ENCODE results near the gene STXBP4.

Gene STXBP4

DNA sequence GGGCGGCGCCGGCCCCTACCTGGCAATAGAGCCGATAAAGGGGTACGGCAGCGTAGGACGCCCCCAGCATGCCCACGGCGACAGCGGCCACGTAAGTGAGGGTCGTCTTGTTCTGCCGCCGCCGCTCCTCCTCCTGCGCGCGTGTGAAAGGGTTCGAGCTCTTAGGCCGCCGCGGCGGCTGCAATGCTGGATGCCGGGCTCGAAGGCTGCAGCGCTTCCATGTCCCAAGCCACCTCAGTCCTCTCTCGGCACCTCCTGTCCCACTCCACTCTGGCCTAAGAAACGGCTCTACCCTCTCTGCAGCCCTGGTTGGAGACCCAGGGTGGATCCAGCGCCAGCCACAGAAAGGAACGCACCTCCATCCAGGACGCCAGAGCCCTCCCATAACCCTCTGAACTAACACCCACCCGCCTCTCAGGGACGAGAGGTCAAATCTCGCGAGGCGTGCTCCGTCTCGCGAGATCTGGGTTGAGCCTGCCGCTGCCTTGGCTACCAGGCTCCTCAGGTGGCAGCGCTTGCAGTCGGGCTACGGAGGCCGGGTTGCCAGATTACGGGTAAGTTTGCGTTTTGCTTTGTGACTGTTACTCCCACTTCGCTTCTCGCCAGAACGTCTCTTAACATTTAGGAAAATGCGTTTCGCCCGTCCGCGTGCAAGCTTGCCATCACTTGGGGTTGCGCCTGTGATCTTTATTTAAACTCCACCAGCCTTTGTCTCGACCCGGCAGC, at the start of gene STXBP4, which contains the start of gene COX11:
Gene STXBP4 (plus strand): TSS at position 504 of the 726 bp plus-strand sequence. CDS start 17,455 bp downstream, outside the sequence.
Gene COX11 (minus strand): TSS at position 393 of the 726 bp plus-strand sequence. CDS start 8 bp downstream, at position 385.
- in situ Hi-C loops (cut with MboI; ENCODE audit: low sequenced_read_pairs), result no loop called here

- in situ Hi-C loops (cut with MboI; ENCODE audit: low sequenced_read_pairs), result no loop called here
Measured at GRCh38 chr17:54919425-54919824, 49.1 kb upstream of the STXBP4 start.

DNA sequence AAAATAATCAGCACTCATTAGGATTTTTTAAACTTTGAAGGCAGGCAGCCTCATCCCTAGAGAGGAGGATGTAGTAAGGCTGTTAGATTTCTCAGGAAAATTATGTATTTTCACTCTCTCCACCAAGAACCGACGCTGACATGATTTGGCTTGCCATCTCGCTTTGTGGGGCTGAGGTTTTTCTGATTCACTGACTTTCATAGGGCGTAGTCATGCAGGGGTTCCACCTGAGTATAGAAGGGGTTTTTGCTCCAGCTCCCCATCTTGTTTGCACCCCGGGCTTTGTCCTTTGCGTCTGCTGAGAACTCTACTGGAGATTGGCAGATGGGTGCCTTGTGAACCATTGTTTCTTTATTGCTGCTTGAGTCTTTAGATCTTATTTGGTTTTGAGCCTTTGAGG, 47.7 kb upstream of the STXBP4 start:
- in situ Hi-C loops (cut with MboI; ENCODE audit: low sequenced_read_pairs), result no loop called here

DNA sequence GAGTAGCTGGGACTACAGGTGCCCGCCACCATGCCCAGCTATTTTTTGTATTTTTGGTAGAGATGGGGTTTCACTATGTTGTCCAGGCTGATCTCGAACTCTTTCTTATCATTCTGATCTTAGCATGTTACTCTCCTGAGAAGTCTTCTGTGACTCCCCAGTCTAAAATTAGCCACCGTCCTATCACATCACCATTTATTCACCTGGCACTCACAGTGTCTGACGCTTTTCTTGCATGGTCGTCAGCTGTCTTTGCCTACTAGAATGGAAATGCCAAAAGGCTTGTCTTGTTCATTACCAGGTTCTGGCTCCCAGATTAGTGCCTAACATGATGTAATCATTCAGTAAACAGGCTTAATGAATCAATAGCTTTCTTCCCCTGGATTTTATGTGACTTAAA, 44.2 kb upstream of the STXBP4 start:
- in situ Hi-C loops (cut with MboI; ENCODE audit: low sequenced_read_pairs), result no loop called here

- in situ Hi-C loops (cut with MboI; ENCODE audit: low sequenced_read_pairs), result no loop called here
Measured at GRCh38 chr17:54927525-54927924, 41.0 kb upstream of the STXBP4 start.

GRCh38 chr17:54932711-54933110, 35.9 kb upstream of the STXBP4 start:
- in situ Hi-C loops (cut with MboI; ENCODE audit: low sequenced_read_pairs), result no loop called here

DNA sequence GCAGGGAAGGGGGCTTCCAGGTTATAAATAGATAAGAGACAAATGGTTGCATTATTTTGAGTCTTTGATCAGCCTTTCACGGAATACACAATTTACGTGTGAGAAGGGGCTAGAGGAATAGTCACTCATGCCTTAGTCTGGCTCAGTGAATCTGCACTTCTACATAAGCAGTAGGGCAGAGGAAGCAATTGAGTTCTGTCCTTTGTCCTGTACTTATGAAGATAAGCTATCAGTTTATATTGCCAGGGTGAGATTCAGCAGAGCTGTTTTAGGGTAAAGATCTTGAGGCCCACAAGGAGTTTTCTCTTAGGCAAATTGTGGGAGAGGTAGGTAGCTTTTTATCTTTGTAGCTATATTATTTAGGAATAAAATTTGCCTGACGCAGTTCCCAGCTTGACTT, 34.6 kb upstream of the STXBP4 start:
- in situ Hi-C loops (cut with MboI; ENCODE audit: low sequenced_read_pairs), result no loop called here

DNA sequence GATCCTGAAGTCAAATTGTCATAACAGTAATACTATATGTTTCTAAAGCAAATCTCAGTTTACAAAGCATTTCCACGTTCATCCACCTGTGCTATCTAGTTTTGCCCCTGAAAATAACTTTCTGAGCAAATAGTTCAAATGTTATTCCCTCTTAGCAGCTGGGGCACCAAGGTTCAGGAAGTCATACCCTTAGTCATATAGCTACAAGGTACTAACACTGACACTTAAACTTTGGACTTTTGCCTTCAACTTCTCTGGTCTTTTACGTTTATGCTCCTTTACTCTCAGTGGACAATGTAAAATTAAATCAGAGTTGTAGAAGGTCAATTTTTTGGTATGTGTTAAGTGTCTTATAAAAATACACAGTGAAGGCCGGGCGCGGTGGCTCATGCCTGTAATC, 33.1 kb upstream of the STXBP4 start:
- in situ Hi-C loops (cut with MboI; ENCODE audit: low sequenced_read_pairs), result no loop called here

DNA sequence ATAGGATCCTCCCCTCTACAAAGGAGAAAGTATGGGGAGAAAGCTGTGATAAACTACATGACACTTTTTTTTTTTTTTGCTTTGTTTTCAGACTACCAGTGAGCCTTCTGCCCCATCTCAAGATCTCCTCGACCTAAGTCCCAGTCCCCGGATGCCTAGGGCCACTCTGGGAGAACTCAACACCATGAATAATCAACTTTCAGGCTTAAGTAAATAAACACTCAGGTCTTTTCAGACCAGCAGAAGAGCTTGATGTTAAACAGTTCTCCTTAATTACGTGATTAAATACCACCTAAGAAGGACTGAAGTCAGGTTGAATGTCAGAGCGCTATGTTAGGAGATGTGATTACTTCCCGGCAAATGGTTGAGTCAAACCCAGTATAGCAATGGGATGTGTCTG, 31.5 kb upstream of the STXBP4 start:
- in situ Hi-C loops (cut with MboI; ENCODE audit: low sequenced_read_pairs), result no loop called here

DNA sequence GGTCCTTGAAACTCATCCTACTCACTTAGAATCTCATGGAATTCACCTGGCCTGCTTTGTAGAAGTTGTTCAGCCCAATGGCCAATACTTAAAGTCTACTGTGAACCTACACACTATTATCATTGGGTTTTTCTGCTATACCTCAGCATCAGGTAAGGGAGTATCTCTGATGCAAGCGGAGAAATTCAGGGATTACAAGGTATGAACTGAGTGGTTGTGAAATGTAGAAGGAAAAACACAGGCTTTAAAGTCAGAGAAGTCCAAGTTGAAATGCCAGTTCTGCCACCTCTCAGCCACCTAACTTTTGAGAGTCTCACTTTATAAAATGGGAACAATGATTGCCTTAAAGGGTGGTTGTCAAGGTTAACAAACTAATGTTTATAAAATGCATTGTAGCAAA, 31.1 kb upstream of the STXBP4 start:
- in situ Hi-C loops (cut with MboI; ENCODE audit: low sequenced_read_pairs), result no loop called here

GRCh38 chr17:54941285-54941684, 27.3 kb upstream of the STXBP4 start:
- in situ Hi-C loops (cut with MboI; ENCODE audit: low sequenced_read_pairs), result no loop called here

GRCh38 chr17:54944796-54945195, 23.8 kb upstream of the STXBP4 start:
- in situ Hi-C loops (cut with MboI; ENCODE audit: low sequenced_read_pairs), result no loop called here

GRCh38 chr17:54945231-54945630, 23.3 kb upstream of the STXBP4 start:
- in situ Hi-C loops (cut with MboI; ENCODE audit: low sequenced_read_pairs), result no loop called here

DNA sequence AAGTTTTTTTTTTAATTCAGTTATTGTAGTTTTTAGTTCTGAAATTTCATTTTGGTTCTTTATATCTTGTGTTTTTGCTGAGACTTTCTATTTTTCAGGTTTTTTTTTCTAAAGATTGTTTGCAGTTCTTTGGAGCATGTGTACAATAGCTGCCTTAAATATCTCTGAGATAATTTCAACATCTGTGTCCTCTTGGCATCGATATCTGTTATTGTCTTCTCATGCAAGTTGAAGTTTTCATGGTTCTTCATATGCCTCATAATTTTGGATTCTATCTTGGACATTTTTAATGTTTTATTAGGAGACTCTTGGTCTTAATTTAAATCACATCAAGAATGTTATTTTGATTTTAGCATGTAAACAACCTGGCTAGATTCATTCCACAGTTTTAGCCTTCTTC, 22.9 kb upstream of the STXBP4 start:
- in situ Hi-C loops (cut with MboI; ENCODE audit: low sequenced_read_pairs), result no loop called here

DNA sequence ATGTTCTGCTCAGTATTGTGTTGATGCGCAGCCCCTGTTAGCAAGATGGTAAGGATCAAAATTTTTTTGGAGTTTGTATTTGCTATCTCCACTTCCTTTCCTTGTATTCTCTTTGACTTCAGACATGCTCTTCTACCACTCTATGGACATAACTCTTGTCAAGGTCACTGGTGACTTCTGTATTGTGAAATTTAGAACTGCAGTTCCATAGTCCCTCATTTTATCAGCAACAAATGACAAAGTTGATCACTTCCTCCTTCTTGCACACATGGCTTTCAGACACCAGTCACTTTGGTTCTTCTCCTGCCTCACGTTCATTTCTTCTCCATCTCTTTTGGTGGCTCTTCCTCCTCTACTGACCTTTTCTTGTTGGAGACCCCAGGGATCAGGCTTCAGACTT, 21.2 kb upstream of the STXBP4 start:
- in situ Hi-C loops (cut with MboI; ENCODE audit: low sequenced_read_pairs), result no loop called here

- in situ Hi-C loops (cut with MboI; ENCODE audit: low sequenced_read_pairs), result no loop called here
Measured at GRCh38 chr17:54948380-54948779, 20.2 kb upstream of the STXBP4 start.

DNA sequence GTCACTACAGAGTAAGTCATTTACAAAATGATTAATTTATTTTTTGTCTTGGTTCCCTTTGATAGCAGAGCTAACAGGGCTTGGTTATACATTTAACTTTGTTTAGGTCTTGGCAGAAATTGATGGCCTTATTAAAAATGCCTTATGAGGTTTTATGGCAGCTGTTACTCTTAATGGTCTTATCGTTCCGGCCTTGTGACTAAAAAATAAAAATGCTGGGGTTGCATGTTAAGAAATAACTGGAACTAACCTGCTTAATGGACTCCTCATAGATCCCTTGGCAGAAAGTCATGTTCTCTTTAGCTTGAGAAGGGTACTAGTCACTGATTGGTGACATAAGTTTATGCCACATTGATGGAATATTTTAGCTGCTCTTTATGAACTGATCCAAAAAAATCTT, 18.4 kb upstream of the STXBP4 start:
- in situ Hi-C loops (cut with MboI; ENCODE audit: low sequenced_read_pairs), result no loop called here

DNA sequence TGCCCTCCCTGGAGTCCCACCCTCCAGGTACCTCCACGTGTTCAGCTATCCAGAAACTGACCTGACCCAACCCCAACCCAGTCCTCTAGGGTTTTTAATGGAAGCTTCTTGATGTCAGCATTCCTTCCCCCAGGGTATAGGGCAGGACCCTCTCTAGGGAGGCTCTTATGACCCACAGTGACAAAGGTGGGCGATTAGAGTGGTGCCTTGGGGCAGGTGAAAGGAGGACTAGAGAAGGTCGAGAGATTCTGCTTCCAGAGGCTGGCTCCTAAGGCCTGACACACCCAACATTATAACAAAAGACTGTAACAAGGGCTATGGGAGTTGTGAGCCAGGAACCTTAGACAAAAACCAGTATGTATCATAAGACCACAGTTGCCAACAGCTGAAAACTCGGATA, 17.3 kb upstream of the STXBP4 start:
- in situ Hi-C loops (cut with MboI; ENCODE audit: low sequenced_read_pairs), result no loop called here

- in situ Hi-C loops (cut with MboI; ENCODE audit: low sequenced_read_pairs), result no loop called here
Measured at GRCh38 chr17:54956791-54957190, 11.8 kb upstream of the STXBP4 start.

DNA sequence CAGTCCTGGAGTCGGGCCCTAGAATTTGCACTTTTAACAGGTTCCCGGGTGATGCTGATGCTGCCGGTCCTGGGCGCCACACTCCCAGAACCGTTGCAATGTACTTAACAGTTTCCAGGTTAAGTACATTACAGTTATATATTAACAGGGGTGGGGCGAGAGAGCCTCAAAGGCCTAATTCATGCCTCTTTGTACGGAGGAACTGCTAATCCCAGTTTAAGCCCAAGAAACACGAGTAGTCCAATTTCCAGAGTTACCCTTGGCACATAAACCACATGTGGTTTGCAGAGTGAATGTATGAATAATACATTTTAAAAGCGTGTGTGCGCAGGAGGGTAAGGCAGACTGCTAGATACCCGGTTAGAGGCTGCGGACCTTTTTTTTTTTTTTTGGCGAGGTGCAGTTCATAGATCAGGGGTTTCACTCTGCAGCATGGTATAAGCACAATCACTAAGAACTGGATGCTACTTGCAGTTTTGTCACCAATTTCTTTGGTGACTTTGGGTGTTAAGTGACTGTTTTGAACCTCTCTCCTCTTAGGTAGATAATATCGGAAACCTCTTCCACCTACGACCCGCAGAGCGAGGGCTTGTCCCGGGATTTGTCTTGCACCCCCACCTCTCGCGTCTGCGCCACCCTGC, 824 bp upstream of the STXBP4 start:
- in situ Hi-C loops (cut with MboI; ENCODE audit: low sequenced_read_pairs), result no loop called here

DNA sequence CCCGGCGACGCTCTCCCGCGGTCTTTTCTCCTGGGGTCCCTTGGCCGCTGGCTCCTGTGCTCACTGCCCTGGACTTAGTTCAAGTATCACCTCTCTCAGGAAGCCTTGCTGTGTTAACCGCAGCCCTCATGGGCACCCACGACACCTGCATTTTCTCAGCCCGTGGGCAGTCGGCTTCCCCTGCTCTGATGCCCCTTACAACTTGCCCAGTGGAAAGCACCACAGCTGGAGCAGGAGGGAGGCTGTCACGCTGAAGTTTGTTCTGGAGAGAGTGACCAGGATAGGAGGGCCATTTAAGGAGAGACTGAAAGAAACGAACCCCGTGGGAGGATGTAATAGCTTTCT, 395 bp downstream of the STXBP4 start:
- in situ Hi-C loops (cut with MboI; ENCODE audit: low sequenced_read_pairs), result no loop called here

DNA sequence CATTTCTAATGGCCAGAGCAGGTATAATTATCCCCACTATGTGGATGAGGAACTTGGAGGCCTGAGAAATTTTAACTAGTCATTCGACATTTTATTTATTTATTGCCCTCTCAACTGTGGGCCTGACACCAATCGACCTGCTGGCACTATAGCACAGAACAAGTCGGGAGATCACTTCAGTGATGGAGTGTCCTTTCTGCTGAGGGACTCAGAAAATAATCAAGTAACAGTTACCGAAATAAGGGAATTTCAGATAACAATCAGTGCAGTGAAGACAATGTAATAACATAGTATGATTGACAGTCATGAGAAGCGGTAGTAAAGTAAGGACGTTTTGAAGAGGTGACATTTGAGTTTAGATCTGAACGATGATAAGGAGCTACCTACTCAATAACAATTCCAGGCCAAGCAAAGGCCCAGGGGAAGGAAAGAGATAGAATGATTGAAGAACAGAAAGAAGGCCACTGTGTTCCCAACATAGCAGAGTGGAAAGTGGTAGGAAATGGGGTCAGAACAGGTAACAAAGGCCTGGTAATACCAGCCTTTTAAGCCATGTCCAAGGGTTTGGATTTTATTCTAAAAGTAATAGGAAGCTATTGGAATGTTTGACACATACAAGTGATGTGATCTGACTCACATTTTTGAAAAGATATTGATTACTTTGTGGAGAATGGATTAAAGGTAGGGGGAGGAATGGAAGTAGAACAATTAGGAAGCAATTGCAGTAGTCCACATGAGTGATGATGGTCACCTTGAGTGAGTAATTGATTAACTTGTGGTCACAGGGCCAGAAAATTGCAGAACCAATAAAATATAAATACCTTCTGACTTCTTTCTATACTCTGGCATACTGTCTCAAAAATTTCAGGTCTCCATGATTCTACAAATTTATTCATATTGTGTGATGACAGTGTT, 1.4 kb downstream of the STXBP4 start:
- in situ Hi-C loops (cut with MboI; ENCODE audit: low sequenced_read_pairs), result no loop called here

Data from hTERT RPE-1 (cell line).